HG03575 (cell line): ENCODE data around the gene TUBA1B.

Source experiments
- ATAC-seq: cut with Tn5 transposase; IDR thresholded peaks from one replicate; pipeline ENCODE4 v1.9.1; 2021; ENCODE audit not compliant: unreplicated experiment, insufficient number of reproducible peaks, low FRiP score; ENCODE audit errors: extremely low read depth

TUBA1B gene

GRCh38 chr12:49092816-49093406 lies 38.3 kb downstream of the TUBA1B start:
- ATAC-seq = no peak

DNA sequence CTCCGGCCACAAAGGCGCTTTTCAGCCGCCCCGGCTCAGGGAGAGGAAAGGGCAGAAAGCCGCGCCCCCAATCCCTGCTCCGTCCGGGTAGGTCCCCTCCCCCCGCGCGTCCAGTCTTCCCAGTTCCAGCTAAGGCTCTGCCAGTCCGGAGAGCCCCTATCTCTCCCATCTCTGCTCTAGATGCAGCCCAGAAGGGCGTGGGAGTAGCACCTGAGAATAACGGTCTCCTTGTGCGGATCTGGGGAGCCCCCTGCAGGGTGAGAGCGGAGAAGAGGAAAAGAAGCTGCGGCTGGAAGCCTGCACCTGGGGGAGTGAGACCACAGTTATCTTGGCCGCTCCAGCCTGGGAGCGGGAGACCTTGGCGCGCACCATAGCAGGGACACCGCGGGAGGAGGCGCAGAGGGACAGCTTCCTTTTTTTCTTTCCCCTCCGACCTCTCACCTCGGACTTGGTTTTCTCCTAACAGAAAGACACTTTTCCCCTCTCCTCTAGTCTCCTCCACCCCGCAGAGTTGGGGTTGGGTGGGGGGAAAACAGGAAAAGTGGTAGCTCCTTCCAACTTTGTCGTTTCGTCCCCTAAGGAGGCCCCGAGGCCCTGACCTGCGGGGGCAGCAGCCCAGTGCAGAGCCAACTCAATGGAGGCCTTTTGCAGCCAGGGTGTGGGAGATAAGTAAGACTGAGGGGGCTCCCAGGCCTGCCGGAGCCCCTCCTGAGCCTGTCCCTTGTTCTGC lies 38.9 kb downstream of the TUBA1B start:
- no peak for ATAC-seq

- no peak for ATAC-seq
Measured at GRCh38 chr12:49091836-49092085, 39.4 kb downstream of the TUBA1B start.

DNA sequence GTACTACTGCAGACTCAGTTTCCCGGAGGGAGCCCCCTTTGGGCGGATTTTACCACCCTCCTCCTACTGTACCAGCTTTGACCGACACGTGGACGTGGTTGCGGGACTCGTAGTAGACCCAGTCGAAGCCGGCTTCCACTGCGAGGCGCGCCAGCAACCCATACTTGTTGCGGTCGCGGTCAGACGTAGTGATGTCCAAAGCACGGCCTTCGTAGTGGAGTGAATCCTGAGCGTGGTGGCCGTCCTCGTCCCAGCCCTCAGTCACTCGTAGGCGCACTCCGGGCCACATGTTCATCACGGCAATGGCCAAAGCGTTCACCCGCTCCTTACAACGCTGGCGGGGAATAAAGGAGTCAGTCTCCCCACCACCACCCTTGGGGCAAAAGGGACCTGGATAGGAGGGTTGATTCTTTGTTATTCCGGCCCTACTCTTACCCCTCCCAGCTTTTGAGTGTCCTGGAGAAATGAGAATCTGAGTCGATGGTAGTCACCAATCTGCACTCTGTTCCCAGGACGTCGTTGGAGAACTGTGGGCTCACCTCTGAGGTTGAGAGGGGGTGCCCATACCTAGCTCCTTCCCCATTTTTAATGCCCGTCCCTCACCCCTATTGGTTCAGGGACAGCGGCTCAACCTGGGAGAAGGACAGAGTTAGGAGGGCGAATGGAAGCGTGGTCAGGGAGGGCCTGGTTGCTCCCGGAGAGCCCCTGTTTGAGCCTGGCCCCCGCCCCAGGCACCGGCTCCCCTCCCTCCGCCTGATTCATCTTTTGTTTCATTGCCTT lies 39.9 kb downstream of the TUBA1B start:
- ATAC-seq = no peak

DNA sequence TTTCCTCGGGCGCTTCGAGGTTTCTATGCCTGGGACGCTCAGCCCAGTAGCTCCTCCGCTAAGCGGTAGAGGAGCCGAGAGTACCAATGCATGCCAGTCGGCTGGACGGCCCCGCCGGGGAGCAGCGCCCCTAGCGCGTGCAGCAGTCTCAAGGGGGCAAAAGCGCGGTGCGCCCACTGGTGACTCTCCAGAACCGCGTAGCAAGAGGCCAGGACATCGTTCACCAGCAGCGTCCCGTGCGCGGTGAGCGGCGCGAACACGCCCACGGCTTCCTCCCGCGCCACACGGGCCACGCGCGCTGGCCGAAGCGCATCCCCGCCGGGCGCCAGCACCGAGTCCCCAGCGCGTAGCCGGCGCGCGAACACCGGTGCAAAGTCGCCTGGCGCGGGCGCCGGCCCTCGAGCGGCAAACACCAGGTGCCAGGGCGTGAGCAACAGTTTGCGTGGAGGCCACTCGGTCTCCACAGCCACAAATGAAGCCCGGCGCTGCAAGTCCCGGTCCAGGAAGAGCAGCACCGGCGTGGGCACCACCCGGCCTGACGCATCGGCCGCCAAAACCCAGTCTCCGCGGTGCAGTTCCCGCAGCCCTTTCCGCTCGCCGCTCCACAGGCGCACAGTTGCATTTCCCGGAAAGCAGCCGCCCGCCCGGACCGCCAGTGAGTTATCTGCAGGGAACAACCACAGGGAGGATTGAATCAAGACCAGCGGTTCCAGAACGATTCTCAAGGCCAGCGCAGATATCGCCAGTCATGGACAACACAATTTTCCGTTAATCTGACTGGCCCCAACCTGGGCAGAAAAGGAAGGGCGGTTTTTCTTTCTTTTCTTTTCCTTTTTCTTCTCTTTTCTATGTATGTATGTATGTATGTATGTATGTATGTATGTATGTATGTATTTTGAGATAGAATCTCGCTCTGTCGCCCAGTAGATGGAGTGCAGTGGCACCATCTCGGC lies 41.1 kb downstream of the TUBA1B start:
- ATAC-seq = no peak

GRCh38 chr12:49088932-49089330 lies 42.3 kb downstream of the TUBA1B start:
- no peak for ATAC-seq

DNA sequence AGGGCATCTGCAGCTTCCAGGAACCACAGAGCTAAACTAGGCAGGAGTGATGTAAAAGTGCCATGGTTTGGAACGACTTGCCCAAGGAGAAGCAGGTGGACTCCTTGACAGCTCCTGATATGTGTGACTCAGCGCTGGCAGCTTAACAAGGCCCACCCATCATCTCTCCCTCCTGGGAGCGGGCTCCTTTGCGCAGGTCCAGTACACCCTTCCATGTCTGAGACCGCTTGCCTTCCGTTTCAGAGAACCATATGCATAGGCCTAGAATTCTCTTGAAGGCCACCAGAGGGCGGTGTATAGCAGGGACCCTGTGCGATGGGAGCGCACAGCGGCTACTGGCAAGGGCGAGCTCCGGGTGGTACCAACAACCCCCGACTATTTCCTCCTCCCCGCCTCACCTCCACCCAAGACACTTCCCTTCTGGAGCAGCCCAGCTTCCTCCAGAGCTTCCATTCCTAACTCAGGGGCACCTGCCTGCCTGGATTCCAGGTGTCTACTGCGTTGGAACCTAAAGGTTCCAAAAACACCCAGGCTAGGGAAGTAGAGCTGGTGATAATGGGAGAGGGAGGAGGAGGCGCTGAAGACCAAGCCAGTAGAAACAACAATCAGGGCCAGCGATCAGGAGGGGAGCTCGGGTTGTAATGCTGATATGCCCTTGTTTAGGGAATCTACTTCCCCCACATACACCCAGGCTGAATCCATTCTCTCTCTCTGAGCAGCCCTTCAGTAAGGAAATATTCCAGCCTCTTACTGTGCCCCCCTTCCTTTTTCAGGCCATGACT lies 42.9 kb downstream of the TUBA1B start:
- no peak for ATAC-seq

GRCh38 chr12:49086116-49086515 lies 45.1 kb downstream of the TUBA1B start:
- ATAC-seq = no peak

DNA sequence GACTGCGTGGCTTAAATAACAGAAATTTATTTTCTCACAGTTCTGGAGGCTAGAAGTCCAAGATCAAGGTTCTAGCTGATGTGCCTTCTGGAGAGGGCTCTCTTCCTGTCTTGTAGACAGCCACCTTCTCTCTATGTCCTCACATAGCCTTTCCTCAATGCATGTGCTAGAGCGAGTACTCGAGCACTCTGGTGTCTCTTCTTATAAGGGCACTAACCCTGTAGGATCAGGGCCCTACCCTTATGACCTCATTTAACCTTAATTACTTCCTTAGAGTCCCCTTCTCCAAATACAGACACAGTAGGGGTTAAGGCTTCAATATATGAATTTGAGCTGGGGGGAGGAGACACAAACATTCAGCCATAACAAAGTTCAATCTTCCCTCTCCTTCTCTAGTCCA lies 46.8 kb downstream of the TUBA1B start:
- no peak for ATAC-seq

DNA sequence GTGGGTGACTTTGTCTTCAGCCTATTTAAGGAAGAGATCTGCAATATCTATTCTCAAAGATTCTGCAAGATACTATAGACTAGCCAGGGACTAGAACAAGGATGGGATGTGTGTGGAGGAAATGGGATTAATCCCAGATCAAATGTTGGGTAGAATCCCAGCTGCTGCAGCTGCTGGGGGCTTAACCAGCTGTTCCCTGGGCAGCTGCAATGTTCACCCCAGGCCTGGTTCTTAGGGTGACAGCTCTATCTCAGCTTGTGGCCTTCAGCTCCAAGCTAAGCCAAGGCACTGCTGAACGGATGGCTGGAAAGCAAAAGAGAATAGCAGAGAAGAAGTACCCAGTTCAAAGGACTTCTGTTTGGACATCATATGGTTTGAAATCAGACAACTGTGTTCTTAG lies 51.4 kb downstream of the TUBA1B start:
- no peak for ATAC-seq
